Neuron (in vitro differentiated cells): Measurements from ENCODE around the gene PDE6H.

Experiments
- H2AFZ ChIP-seq: one replicate; pipeline ENCODE4 v1.6.1; 2013; ENCODE audit warnings: low read depth, mild to moderate bottlenecking, inconsistent platforms, low read length, moderate library complexity
- H3K27me3 ChIP-seq: one replicate; pipeline ENCODE4 v1.6.1; 2013; ENCODE audit warnings: low read length; ENCODE audit not compliant: insufficient read depth
- H3K36me3 ChIP-seq: one replicate; pipeline ENCODE4 v1.6.1; 2013; ENCODE audit warnings: low read length; ENCODE audit not compliant: insufficient read depth
- H3K4me1 ChIP-seq: one replicate; pipeline ENCODE4 v1.6.1; 2013; ENCODE audit warnings: low read length; ENCODE audit not compliant: insufficient read depth
- H3K4me3 ChIP-seq: 2 replicates; pipeline ENCODE4 v1.5.1; 2013; ENCODE audit warnings: mild to moderate bottlenecking, low read length, moderate library complexity
- H3K9me3 ChIP-seq: one replicate; pipeline ENCODE4 v1.6.1; 2013; ENCODE audit warnings: low read length

The PDE6H gene

DNA sequence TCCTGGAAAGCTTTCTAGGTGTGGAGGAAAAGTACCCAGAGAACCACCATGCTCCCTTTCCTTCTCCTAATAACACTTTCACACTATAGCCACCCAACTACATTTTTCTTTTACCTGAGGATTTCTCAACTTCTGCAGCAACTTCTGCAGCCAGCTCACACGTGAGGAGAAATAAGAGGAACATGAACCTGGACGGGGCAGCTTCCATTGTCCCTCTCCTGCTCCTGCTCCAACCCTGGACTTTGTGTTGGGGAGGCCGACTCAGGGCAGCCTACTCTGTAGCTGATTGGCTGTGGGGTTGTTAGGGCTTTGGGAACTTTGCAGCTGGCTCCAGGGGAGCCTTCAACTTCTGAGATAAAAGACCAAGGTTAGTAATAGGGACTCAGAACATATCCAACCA lies 34.5 kb upstream of the PDE6H start, which contains the start of gene ERP27:
TSS of gene ERP27 (minus strand) at position 237 of the 400 bp plus-strand sequence. CDS start at position 208, 29 bp downstream.
- Histone ChIP-seq H3K36me3 (no peaks in the 10 kb centered on the region), H3K27me3 (no peaks in the 10 kb centered on the region), H2AFZ (no peak within 1 kb of the TSS), H3K4me3 (no peak within 1 kb of the TSS), H3K4me1 (no peaks in the 10 kb centered on the region), H3K9me3 (no peaks in the 10 kb centered on the region)

DNA sequence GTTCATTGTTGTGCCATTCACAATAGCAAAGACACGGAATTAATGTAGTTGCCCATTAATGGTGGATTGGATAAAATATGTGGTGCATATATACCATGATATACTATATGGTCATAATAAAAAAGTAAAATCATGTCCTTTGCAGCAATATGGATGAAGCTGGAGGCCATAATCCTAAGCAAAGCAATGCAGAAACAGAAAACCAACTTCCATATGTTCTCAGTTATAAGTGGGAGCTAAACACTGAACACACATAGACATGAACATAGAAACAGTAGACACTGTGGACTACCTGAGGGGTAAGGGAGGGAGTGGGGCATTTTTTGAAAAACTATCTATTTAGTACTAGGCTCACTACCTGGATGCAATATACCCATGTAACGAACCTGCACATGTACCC lies 31.5 kb upstream of the PDE6H start:
- Histone ChIP-seq H2AFZ (no peak overlapping the region), H3K4me1 (peaks cover 6% of the 10 kb centered on the region), H3K9me3 (no peaks in the 10 kb centered on the region), H3K4me3 (no peak overlapping the region), H3K36me3 (no peaks in the 10 kb centered on the region), H3K27me3 (no peaks in the 10 kb centered on the region)

DNA sequence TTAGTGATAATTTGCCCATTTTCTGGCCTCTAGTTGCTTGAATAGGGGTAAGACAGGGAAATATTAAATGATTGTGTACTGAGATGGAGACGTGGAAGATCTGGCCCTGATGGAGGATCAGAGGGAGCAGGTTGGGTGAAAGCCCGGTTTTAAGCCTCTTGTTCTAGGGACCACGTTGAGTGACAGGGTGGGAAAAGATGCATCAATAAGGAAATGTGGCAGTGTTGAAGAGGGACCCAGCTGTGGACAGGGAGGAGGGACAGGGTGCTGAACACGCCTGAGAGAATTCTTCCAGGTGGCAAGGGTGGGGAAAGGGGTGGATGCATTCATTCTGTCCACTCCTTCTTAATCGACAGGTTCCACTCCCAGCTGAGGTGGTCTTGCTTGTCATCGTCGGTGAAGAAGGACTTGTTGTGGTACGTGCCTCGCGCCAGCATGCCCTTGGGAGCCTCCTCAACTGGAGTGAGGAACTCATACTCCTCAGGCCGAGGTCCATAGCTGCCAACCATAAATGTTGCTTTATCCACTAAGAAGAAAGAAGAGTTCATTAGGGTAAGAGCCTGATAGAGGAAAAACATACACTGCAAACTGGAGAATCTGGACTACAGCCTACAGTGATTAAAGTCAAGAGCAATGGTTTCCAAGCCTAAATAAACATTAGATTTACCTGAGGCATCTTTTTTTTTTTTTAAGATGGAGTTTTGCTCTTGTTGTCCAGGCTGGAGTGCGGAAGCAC lies 30.5 kb upstream of the PDE6H start:
- Histone ChIP-seq H3K4me1 (peaks cover 7% of the 10 kb centered on the region), H3K27me3 (no peaks in the 10 kb centered on the region), H2AFZ (no peak overlapping the region), H3K36me3 (no peaks in the 10 kb centered on the region), H3K4me3 (no peak overlapping the region), H3K9me3 (no peaks in the 10 kb centered on the region)

DNA sequence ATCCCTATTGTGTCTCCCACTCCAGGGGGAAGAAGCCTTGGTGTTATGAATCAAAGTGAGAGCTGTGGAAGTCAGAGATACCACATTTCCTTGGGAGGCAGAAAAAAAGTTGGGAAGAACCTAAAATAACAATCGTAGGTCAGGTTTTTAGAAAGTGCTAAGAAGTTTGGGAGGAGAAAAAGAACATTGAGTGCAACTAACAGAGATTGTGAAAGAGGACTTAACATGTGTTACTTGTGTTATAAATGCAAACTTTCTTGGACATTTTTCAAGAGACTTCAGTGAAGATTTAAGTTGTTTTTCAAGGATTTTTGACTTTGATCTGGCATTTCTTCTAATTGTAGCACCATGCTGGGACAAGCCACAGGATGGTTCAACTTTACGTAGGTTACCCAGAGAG lies 26.7 kb upstream of the PDE6H start:
- Histone ChIP-seq H3K9me3 (no peaks in the 10 kb centered on the region), H2AFZ (no peak overlapping the region), H3K4me3 (no peak overlapping the region), H3K27me3 (no peaks in the 10 kb centered on the region), H3K36me3 (no peaks in the 10 kb centered on the region), H3K4me1 (peaks cover 22% of the 10 kb centered on the region)

DNA sequence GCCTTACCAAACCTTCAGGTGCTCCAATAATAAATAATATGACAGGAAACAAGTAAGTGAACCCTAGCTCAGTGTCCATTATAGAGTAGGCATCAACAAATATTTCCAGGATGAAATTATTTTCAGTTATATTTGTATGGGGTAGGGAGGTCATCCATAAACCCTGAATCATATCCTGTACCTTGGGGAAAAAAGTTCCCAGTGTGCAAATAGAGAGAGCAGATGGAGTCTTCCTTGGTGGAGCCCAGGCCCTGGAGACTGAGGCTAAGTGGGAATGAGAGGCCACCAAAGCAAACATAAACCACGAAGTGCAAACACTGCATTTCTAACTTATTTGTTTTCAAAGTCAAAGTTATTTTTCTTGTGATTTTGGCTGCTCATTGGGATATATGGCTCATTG lies 26.0 kb upstream of the PDE6H start:
- Histone ChIP-seq H3K4me1 (peaks cover 23% of the 10 kb centered on the region), H3K4me3 (no peak overlapping the region), H2AFZ (no peak overlapping the region), H3K36me3 (no peaks in the 10 kb centered on the region), H3K27me3 (no peaks in the 10 kb centered on the region), H3K9me3 (no peaks in the 10 kb centered on the region)

DNA sequence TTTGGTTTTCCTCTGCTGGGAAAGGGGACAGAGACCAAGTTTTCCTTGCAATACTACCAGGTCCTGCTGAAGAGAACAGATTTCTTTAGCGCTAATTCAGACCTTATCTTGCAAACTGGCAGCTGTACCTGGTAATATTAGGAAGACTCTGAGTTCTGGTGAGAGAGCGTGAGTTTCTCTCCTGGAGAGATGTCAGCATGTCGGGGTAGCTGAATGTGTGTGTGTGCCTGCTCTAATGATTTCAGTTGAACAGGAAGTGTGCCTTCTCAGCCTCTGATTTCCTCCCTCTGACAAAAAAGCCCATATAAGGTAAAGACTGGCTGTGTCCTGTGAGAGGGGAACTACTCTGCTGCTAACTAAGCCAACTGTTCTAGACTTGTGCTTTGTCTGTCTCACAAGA lies 24.2 kb upstream of the PDE6H start:
- H3K36me3 ChIP-seq = no peaks in the 10 kb centered on the region
- no peaks in the 10 kb centered on the region for H3K27me3 ChIP-seq
- no peak overlapping the region for H2AFZ ChIP-seq
- no peaks in the 10 kb centered on the region for H3K9me3 ChIP-seq
- H3K4me1 ChIP-seq = peaks cover 28% of the 10 kb centered on the region
- H3K4me3 ChIP-seq = no peak overlapping the region

DNA sequence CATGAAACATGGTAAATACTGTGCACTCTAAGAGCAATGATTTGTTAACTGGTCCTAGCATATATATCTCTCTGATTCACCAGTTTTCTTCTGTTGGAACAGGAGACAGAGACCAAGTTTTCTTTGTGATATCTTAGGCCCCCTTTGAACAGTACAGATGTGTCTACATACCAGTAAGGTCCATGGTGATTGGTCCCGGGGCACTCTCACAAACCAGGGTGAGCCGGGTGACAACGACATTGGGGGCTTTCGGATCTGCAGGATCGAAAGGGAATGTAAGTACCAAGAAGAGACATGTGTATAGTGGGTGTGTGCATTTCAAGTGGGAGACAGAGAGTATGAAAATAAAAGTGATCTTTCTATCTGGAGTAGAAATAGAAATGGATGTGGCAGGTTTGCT lies 23.2 kb upstream of the PDE6H start:
- no peak overlapping the region for H2AFZ ChIP-seq
- no peaks in the 10 kb centered on the region for H3K9me3 ChIP-seq
- H3K4me1 ChIP-seq = peaks cover 28% of the 10 kb centered on the region
- no peaks in the 10 kb centered on the region for H3K36me3 ChIP-seq
- H3K27me3 ChIP-seq = no peaks in the 10 kb centered on the region
- no peak overlapping the region for H3K4me3 ChIP-seq

DNA sequence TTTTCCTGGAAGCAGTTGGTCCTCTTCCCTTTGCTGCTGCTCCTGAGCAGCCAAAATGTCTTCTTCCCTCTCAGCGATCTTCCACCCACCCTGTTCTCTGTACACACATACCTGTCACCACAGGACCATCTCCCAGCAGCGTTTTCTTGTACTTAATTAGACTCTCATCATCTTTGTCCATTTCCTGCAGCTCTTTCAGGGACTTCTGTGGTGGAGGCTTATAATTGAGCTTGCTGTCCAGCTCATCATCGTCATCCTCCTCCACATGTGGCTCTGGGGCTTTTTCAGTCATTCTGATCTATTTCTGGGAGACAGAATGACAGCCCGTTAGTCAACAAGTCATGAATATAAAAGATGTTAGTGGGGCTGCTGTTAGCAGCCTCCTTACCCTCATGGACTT lies 22.4 kb upstream of the PDE6H start:
- H3K27me3 ChIP-seq = no peaks in the 10 kb centered on the region
- H3K9me3 ChIP-seq = no peaks in the 10 kb centered on the region
- H2AFZ ChIP-seq = no peak overlapping the region
- no peaks in the 10 kb centered on the region for H3K36me3 ChIP-seq
- peaks cover 28% of the 10 kb centered on the region for H3K4me1 ChIP-seq
- no peak overlapping the region for H3K4me3 ChIP-seq

DNA sequence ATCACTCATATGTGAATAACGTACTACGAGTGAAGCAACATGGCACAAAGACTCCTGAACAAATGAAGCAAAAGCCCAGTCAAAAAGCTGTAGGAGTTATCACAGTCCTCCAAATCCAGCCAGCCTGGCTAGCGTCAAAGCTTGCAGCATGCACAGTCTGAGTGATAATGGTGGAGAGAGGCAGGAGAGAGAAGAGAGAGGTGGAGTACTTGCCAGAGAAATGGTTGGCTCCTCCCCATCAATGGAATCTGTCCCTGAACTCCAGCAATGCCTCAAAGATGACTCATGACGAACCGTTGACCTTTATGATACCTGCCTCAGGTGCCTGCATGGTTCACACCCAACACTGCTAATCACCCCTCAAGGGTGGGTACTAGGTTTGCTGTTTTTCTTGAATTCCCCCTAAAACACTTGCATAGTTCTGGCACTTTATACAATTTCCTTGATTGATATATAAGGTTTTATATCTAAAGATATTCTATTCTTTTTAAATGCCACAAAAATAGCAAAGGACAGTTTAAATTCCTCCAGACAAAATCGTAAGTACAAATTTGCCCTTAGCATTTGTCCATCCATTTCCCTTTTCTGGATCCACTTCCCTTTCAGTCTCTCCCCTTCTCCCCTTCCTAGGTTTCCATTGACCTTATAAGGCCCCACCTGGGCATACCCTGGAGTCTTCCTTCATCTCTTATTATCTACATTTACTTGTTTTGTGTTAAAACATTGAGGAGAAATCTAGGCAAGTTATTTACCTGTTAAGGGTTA lies 21.7 kb upstream of the PDE6H start:
- Histone ChIP-seq H3K27me3 (no peaks in the 10 kb centered on the region), H2AFZ (no peak overlapping the region), H3K4me3 (no peak overlapping the region), H3K9me3 (no peaks in the 10 kb centered on the region), H3K36me3 (no peaks in the 10 kb centered on the region), H3K4me1 (peaks cover 24% of the 10 kb centered on the region)

DNA sequence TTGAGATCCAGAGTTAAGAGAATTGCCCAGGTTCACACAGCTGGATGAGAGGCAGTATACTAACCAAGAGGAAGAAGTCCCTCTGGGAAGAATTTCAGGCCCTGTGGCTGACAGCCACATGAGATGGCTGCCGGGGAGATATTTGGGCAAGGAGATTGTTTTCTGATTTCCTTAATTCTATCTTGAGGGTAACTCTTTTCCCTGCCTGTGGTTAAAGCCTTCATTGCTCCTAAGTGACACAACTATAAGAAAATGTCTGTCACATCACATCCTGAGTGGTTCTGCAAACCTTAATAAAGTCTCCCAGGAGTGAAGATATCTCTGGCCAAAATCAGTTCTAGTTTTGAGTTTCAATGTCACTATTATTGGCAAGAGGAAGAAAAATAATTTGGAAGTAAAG lies 21.0 kb upstream of the PDE6H start:
- H3K4me3 ChIP-seq = no peak overlapping the region
- H3K36me3 ChIP-seq = no peaks in the 10 kb centered on the region
- peaks cover 22% of the 10 kb centered on the region for H3K4me1 ChIP-seq
- H3K9me3 ChIP-seq = no peaks in the 10 kb centered on the region
- no peaks in the 10 kb centered on the region for H3K27me3 ChIP-seq
- no peak overlapping the region for H2AFZ ChIP-seq

DNA sequence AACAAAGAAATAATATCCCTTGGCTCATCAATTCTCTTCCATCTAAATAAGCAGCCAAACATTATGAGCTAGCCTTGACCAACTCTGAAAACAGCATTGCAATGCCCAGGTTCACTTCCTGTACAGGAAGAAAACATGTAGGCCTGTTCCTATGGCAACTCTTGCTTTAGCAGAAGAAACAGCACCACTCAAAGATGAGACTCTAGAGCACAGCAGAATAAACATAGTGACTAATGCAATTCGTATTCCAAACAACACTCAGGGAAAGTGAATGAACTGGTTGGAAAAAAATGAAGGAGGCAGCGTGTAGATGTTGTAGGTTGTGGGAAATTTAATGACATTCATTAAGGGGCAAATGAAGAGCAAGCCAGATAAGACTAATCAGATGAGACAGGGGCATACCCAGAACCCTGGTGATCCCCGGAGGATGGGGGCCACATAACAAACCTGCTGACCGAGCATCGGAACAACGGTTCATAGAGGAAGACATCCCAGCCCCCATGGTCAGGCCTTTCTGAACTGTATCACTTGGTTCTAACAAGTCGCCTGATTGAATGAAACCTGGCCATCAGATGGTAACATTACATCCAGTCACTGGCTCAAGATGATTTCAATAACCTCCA lies 20.4 kb upstream of the PDE6H start:
- Histone ChIP-seq H3K4me3 (no peak overlapping the region), H3K36me3 (no peaks in the 10 kb centered on the region), H2AFZ (no peak overlapping the region), H3K4me1 (peaks cover 22% of the 10 kb centered on the region), H3K9me3 (no peaks in the 10 kb centered on the region), H3K27me3 (no peaks in the 10 kb centered on the region)

DNA sequence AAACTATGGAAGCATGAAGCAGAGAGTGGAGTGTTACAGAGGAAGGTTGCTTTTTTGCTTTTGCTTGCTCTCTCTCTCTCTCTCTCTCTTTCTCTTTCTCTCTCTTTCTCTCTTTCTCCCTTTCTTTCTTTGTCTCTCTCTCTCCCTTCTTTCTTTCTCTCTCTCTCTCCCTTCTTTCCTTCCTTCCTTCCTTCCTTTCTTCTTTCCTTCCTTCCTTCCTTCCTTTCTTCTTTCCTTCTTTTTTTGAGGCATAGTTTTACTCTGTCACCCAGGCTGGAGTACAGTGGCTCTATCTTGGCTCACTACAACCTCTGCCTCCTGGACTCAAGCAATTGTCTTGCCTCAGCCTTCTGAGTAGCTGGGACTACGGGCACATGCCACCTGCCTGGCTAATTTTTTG lies 19.1 kb upstream of the PDE6H start:
- Histone ChIP-seq H3K27me3 (no peaks in the 10 kb centered on the region), H3K9me3 (no peaks in the 10 kb centered on the region), H2AFZ (no peak overlapping the region), H3K36me3 (no peaks in the 10 kb centered on the region), H3K4me1 (peaks cover 18% of the 10 kb centered on the region), H3K4me3 (no peak overlapping the region)

DNA sequence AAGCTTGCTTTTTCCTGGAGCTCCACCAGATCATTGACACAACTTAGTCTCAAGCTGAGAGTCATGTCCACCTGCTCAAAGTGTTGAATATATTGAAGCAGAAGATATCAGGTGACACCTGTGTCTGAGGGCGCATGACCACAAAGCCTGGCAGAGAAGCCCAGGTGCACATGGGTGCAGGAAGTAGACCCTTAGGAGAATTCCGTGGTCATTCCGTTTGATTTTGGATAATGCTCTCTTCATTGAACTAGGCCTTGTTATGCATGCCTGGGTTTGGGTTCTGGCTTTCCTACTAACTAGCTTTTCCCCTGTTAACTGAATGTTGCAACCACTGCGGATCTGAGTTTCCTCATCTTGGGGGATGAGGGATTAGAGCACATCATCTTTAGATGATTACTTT lies 18.6 kb upstream of the PDE6H start:
- no peaks in the 10 kb centered on the region for H3K9me3 ChIP-seq
- no peaks in the 10 kb centered on the region for H3K27me3 ChIP-seq
- no peak overlapping the region for H3K4me3 ChIP-seq
- H3K36me3 ChIP-seq = no peaks in the 10 kb centered on the region
- no peak overlapping the region for H2AFZ ChIP-seq
- H3K4me1 ChIP-seq = peaks cover 15% of the 10 kb centered on the region
